OCI-LY1 (cell line): Measurements from ENCODE around the gene ANKRD33B.
A peak's percentile ranks its signal among the peaks of the same experiment; 100 is the strongest.
"Not testable (repeated sequence)": the region's sequence is repeated elsewhere in the genome, so short reads cannot be mapped to it uniquely, and the experiment has no call there.

ENCODE experiments used
- H2AFZ ChIP-seq: fragments of 200-600 bp; sonication (generic), shearing (Covaris generic); 2 replicates; pipeline ENCODE4 v1.6.0; 2014; ENCODE audit warnings: antibody characterized with exemption, mild to moderate bottlenecking, low read length
- H3F3A ChIP-seq: fragments of 200-600 bp; sonication (generic), shearing (Covaris generic); 2 replicates; pipeline ENCODE4 v1.6.0; 2014; ENCODE audit warnings: mild to moderate bottlenecking, antibody characterized with exemption, low read length, moderate library complexity; ENCODE audit not compliant: insufficient read depth
- H3K27ac ChIP-seq: fragments of 200-600 bp; sonication (generic); 2 replicates; pipeline ENCODE4 v1.5.1; 2014; ENCODE audit warnings: low read length, mixed run types, mild to moderate bottlenecking, low read depth; ENCODE audit not compliant: poor library complexity, severe bottlenecking
- H3K27me3 ChIP-seq: fragments of 200-600 bp; sonication (generic); 2 replicates; pipeline ENCODE4 v1.6.0; 2014; ENCODE audit warnings: antibody characterized with exemption, mild to moderate bottlenecking, low read length, moderate library complexity; ENCODE audit not compliant: insufficient read depth
- H3K36me3 ChIP-seq: fragments of 200-600 bp; sonication (generic); 2 replicates; pipeline ENCODE4 v1.6.1; 2014; ENCODE audit warnings: mild to moderate bottlenecking, antibody characterized with exemption, low read length, moderate library complexity, mixed read lengths; ENCODE audit not compliant: insufficient read depth
- H3K4me1 ChIP-seq: fragments of 200-600 bp; sonication (generic); 2 replicates; pipeline ENCODE4 v1.5.1; 2014; ENCODE audit warnings: mild to moderate bottlenecking, low read length, moderate library complexity; ENCODE audit not compliant: insufficient read depth, severe bottlenecking
- H3K4me2 ChIP-seq: fragments of 200-600 bp; sonication (generic), shearing (Covaris generic); 2 replicates; pipeline ENCODE4 v1.6.1; 2014; ENCODE audit warnings: low read length
- H3K4me3 ChIP-seq: fragments of 200-600 bp; sonication (generic); 2 replicates; pipeline ENCODE4 v1.5.1; 2014; ENCODE audit warnings: low read length, low read depth, mild to moderate bottlenecking, mixed read lengths; ENCODE audit not compliant: poor library complexity, severe bottlenecking
- H3K79me2 ChIP-seq: fragments of 200-600 bp; shearing (Covaris generic); 2 replicates; pipeline ENCODE4 v1.6.1; 2016; ENCODE audit warnings: mixed run types, low read length, mixed read lengths; ENCODE audit not compliant: insufficient read depth
- H3K9ac ChIP-seq: fragments of 200-600 bp; sonication (generic), shearing (Covaris generic); 2 replicates; pipeline ENCODE4 v1.6.1; 2014; ENCODE audit warnings: mild to moderate bottlenecking, low read length, mixed read lengths
- H3K9me2 ChIP-seq: fragments of 200-600 bp; sonication (generic), shearing (Covaris generic); 2 replicates; pipeline ENCODE4 v1.6.1; 2014; ENCODE audit warnings: low read depth, mild to moderate bottlenecking, low read length, mixed read lengths
- H3K9me3 ChIP-seq: fragments of 200-600 bp; shearing (Covaris generic); 2 replicates; pipeline ENCODE4 v1.6.1; 2014; ENCODE audit warnings: low read length, mixed read lengths
- H4K20me1 ChIP-seq: fragments of 200-600 bp; sonication (generic), shearing (Covaris generic); 2 replicates; pipeline ENCODE4 v1.6.0; 2016; ENCODE audit warnings: mild to moderate bottlenecking, low read length; ENCODE audit not compliant: insufficient read depth
- CTCF ChIP-seq: fragments of 200-600 bp; sonication (generic), shearing (Covaris generic); IDR thresholded peaks from 2 replicates; pipeline ENCODE4 v1.5.1; 2017; ENCODE audit warnings: mild to moderate bottlenecking, antibody characterized with exemption, low read length, moderate library complexity, mixed read lengths
- EZH2 ChIP-seq: fragments of 200-600 bp; sonication (generic), shearing (Covaris generic); IDR thresholded peaks from 2 replicates; pipeline ENCODE4 v1.8.0; 2017; ENCODE audit warnings: borderline replicate concordance, mixed run types, mild to moderate bottlenecking, antibody characterized with exemption, low read length, moderate library complexity, mixed read lengths

ANKRD33B gene

GRCh38 chr5:10607023-10607665, 43.3 kb downstream of the ANKRD33B start:
- peak overlapping the region; percentile 29; the same call in 1 of the 2 replicates for H3K4me2 ChIP-seq
- H2AFZ ChIP-seq, result no peak overlapping the region
- H3K9me2 ChIP-seq, result no peaks in the 10 kb centered on the region

GRCh38 chr5:10607666-10608073, 43.8 kb downstream of the ANKRD33B start:
- TF ChIP-seq EZH2 (no peak), CTCF (no peak)
- no peak overlapping the region for H3K9ac ChIP-seq
- no peak overlapping the region for H3K4me3 ChIP-seq
- H3K9me2 ChIP-seq, result no peaks in the 10 kb centered on the region
- H3K36me3 ChIP-seq, result no peaks in the 10 kb centered on the region
- no peaks in the 10 kb centered on the region for H4K20me1 ChIP-seq
- no peaks in the 10 kb centered on the region for H3K79me2 ChIP-seq
- H3K4me1 ChIP-seq, result peaks cover 14% of the 10 kb centered on the region
- H3F3A ChIP-seq, result no peaks in the 10 kb centered on the region
- no peaks in the 10 kb centered on the region; the same call in 1 of the 2 replicates for H3K27me3 ChIP-seq
- H3K4me2 ChIP-seq, result peak overlapping the region; percentile 29
- no peak overlapping the region for H3K27ac ChIP-seq
- no peaks in the 10 kb centered on the region for H3K9me3 ChIP-seq
- no peak overlapping the region for H2AFZ ChIP-seq

More at GRCh38 chr5:10607023-10607665, 43.3 kb downstream of the ANKRD33B start:
- no peak overlapping the region for H3K27ac ChIP-seq
- H3K9me3 ChIP-seq, result no peaks in the 10 kb centered on the region
- H3K79me2 ChIP-seq, result no peaks in the 10 kb centered on the region
- H4K20me1 ChIP-seq, result no peaks in the 10 kb centered on the region
- no peak overlapping the region for H3K4me3 ChIP-seq
- H3F3A ChIP-seq, result no peaks in the 10 kb centered on the region
- H3K27me3 ChIP-seq, result no peaks in the 10 kb centered on the region; the same call in 1 of the 2 replicates
- no peak for TF ChIP-seq EZH2
- TF ChIP-seq CTCF, result no peak
- H3K36me3 ChIP-seq, result no peaks in the 10 kb centered on the region
- peaks cover 14% of the 10 kb centered on the region for H3K4me1 ChIP-seq
- no peak overlapping the region for H3K9ac ChIP-seq

DNA sequence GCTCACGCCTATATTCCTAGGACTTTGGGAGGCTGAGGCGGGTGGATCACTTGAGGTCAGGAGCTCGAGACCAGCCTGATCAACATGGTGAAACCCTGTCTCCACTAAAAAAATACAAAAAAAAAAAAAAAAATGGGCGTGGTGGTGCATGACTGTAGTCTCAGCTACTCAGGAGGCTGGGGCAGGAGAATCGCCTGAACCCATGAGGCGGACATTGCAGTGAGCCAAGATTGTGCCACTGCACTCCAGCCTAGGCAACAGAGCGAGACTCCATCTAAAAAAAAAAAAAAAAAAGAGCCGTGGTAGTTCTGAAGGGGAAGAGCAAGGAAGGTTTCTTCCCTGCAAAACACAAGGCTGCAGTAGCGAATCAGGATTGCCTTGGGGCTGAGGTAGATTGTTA, 44.2 kb downstream of the ANKRD33B start:
- H3K79me2 ChIP-seq, H3K9me3 ChIP-seq, H3K9ac ChIP-seq, H2AFZ ChIP-seq, H3K36me3 ChIP-seq, H4K20me1 ChIP-seq, H3K27me3 ChIP-seq, H3K9me2 ChIP-seq, H3K4me3 ChIP-seq, H3F3A ChIP-seq, H3K27ac ChIP-seq: not testable (repeated sequence)
- Histone ChIP-seq H3K4me1 (peaks cover 14% of the 10 kb centered on the region), H3K4me2 (peak overlapping the region; percentile 29)

DNA sequence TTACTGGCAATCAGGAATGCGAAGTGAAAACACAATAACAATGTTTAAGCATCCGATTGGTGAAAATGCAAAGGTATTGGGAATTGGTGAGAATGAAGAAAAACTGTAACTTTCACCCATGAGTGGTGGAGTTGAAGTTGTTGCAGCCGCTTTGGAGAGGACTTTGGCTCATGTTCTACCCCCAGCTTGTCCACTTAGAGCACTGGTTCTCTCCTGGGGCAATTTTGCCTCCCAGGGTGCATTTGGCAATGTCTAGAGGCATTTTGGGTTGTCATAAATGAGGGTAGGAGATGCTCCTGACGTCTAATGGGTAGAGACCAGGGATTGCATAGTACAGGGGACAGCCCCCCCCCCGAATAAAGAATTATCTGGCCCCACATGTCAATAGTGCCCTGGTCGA, 46.2 kb downstream of the ANKRD33B start:
- Histone ChIP-seq H3K36me3 (no peaks in the 10 kb centered on the region), H3K27me3 (peaks cover 4% of the 10 kb centered on the region), H3K79me2 (no peaks in the 10 kb centered on the region), H3K9ac (no peak overlapping the region), H4K20me1 (no peaks in the 10 kb centered on the region), H3K4me3 (no peak overlapping the region), H3K4me2 (no peak overlapping the region), H3F3A (no peaks in the 10 kb centered on the region), H3K9me2 (no peaks in the 10 kb centered on the region), H3K9me3 (no peaks in the 10 kb centered on the region), H3K4me1 (peaks cover 14% of the 10 kb centered on the region), H2AFZ (no peak overlapping the region), H3K27ac (no peak overlapping the region)
- TF ChIP-seq CTCF, result no peak
- TF ChIP-seq EZH2, result no peak
